Measurements from ENCODE around the gene NMD3.

Gene NMD3

DNA sequence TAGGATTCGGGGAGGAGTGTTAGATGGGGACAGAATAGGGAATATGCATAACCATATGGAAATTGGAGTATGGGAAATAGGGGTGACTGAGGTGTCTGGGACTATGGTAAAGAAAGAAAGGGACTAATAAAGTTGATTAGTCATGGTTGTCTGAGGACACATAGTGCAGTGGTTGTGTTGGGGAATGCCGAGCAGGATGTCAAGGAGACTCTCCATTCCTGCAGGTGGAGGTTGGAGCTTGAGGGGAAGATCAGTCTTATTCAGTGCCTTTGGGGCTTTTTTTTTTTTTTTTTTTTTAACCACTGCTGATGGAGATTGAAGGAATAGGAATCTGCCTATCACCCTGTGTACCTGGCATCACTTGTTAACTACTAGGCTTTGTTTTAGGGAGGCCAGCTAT lies 10.8 kb downstream of the NMD3 start:
- no peak overlapping the region for H3K4me3 ChIP-seq (ENCODE audit: insufficient read length, low read depth)

GRCh38 chr3:161233557-161233956 lies 12.4 kb downstream of the NMD3 start:
- no peak for DNase-seq (ENCODE audit: low read depth, low spot score)
- no peaks in the 10 kb centered on the region for H3K9me3 ChIP-seq (ENCODE audit: insufficient read depth, low read length)
- no peak for TF ChIP-seq YY1 (IDR thresholded peaks at IDR 0.05; ENCODE audit: insufficient read depth, insufficient read length)
- TF ChIP-seq SUZ12 (IDR thresholded peaks at IDR 0.05; ENCODE audit: extremely low read depth, insufficient read depth, insufficient read length), result no peak
- no peak for TF ChIP-seq ZNF274 (IDR thresholded peaks at IDR 0.05; ENCODE audit: low read depth, low read length)
- no peaks in the 10 kb centered on the region for H3K27me3 ChIP-seq (ENCODE audit: insufficient read depth, insufficient read length)
- H3K9ac ChIP-seq (ENCODE audit: insufficient read length, low read depth), result no peak overlapping the region
- H3K4me1 ChIP-seq (ENCODE audit: insufficient read depth, insufficient read length), result no peaks in the 10 kb centered on the region
- H3K36me3 ChIP-seq (ENCODE audit: insufficient read depth, insufficient read length, low read length), result peaks cover 93% of the 10 kb centered on the region
- no peak overlapping the region for H3K4me3 ChIP-seq (ENCODE audit: insufficient read length, low read depth)

More for the DNA sequence above, 10.8 kb downstream of the NMD3 start:
- TF ChIP-seq YY1 (IDR thresholded peaks at IDR 0.05; ENCODE audit: insufficient read depth, insufficient read length) (no peak), SUZ12 (IDR thresholded peaks at IDR 0.05; ENCODE audit: extremely low read depth, insufficient read depth, insufficient read length) (no peak)
- peaks cover 94% of the 10 kb centered on the region for H3K36me3 ChIP-seq (ENCODE audit: insufficient read depth, insufficient read length, low read length)
- H3K9me3 ChIP-seq (ENCODE audit: insufficient read depth, low read length), result no peaks in the 10 kb centered on the region
- H3K4me1 ChIP-seq (ENCODE audit: insufficient read depth, insufficient read length), result no peaks in the 10 kb centered on the region
- no peak overlapping the region for H3K9ac ChIP-seq (ENCODE audit: insufficient read length, low read depth)
- H3K27me3 ChIP-seq (ENCODE audit: insufficient read depth, insufficient read length), result no peaks in the 10 kb centered on the region
- DNase-seq (ENCODE audit: low read depth, low spot score), result no peak

DNA sequence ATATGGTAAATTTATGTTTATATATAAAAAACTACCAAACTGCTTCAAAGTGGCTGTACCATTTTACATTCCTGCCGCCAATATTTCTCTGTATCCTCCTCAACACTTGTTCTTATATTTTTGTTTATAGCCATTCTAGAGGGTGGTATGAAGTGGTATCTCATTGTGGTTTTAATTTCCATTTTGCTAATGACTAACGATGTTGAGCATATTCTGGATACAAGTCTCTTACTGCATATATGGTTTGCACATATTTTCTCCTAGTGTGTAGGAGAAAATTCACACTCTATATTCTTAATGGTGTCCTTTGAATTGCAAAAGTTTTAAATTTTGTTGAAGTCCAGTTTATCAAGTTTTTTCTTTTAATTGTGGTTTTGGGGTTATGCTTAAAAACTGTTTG lies 15.1 kb downstream of the NMD3 start:
- no peaks in the 10 kb centered on the region for H3K27me3 ChIP-seq (ENCODE audit: insufficient read depth, insufficient read length)
- no peak overlapping the region for H3K9ac ChIP-seq (ENCODE audit: insufficient read length, low read depth)
- H3K9me3 ChIP-seq (ENCODE audit: insufficient read depth, low read length), result no peaks in the 10 kb centered on the region
- DNase-seq (ENCODE audit: low read depth, low spot score), result no peak
- no peaks in the 10 kb centered on the region for H3K4me1 ChIP-seq (ENCODE audit: insufficient read depth, insufficient read length)
- peaks cover 94% of the 10 kb centered on the region for H3K36me3 ChIP-seq (ENCODE audit: insufficient read depth, insufficient read length, low read length)
- no peak overlapping the region for H3K4me3 ChIP-seq (ENCODE audit: insufficient read length, low read depth)
- TF ChIP-seq YY1 (IDR thresholded peaks at IDR 0.05; ENCODE audit: insufficient read depth, insufficient read length) (no peak), SUZ12 (IDR thresholded peaks at IDR 0.05; ENCODE audit: extremely low read depth, insufficient read depth, insufficient read length) (no peak), ZNF274 (IDR thresholded peaks at IDR 0.05; ENCODE audit: low read depth, low read length) (no peak)

- Histone ChIP-seq H3K36me3 (ENCODE audit: insufficient read depth, insufficient read length, low read length) (peaks cover 93% of the 10 kb centered on the region), H3K4me1 (ENCODE audit: insufficient read depth, insufficient read length) (no peaks in the 10 kb centered on the region)
- TF ChIP-seq SUZ12 (IDR thresholded peaks at IDR 0.05; ENCODE audit: extremely low read depth, insufficient read depth, insufficient read length), result no peak
- TF ChIP-seq YY1 (IDR thresholded peaks at IDR 0.05; ENCODE audit: insufficient read depth, insufficient read length), result no peak
- no peak for TF ChIP-seq ZNF274 (IDR thresholded peaks at IDR 0.05; ENCODE audit: low read depth, low read length)
These were observed 18.6 kb downstream of the NMD3 start for GRCh38 chr3:161239700-161240099.

GRCh38 chr3:161244538-161244937 lies 23.4 kb downstream of the NMD3 start:
- Histone ChIP-seq H3K4me1 (ENCODE audit: insufficient read depth, insufficient read length) (no peaks in the 10 kb centered on the region), H3K36me3 (ENCODE audit: insufficient read depth, insufficient read length, low read length) (peaks cover 95% of the 10 kb centered on the region), H3K9me3 (ENCODE audit: insufficient read depth, low read length) (no peaks in the 10 kb centered on the region), H3K4me3 (ENCODE audit: insufficient read length, low read depth) (no peak overlapping the region), H3K9ac (ENCODE audit: insufficient read length, low read depth) (no peak overlapping the region), H3K27me3 (ENCODE audit: insufficient read depth, insufficient read length) (no peaks in the 10 kb centered on the region)
- TF ChIP-seq ZNF274 (IDR thresholded peaks at IDR 0.05; ENCODE audit: low read depth, low read length) (no peak), YY1 (IDR thresholded peaks at IDR 0.05; ENCODE audit: insufficient read depth, insufficient read length) (no peak)
- DNase-seq (ENCODE audit: low read depth, low spot score), result no peak

More at GRCh38 chr3:161239700-161240099, 18.6 kb downstream of the NMD3 start:
- no peaks in the 10 kb centered on the region for H3K27me3 ChIP-seq (ENCODE audit: insufficient read depth, insufficient read length)
- no peaks in the 10 kb centered on the region for H3K9me3 ChIP-seq (ENCODE audit: insufficient read depth, low read length)
- no peak overlapping the region for H3K4me3 ChIP-seq (ENCODE audit: insufficient read length, low read depth)
- H3K9ac ChIP-seq (ENCODE audit: insufficient read length, low read depth), result no peak overlapping the region
- DNase-seq (ENCODE audit: low read depth, low spot score), result no peak

DNA sequence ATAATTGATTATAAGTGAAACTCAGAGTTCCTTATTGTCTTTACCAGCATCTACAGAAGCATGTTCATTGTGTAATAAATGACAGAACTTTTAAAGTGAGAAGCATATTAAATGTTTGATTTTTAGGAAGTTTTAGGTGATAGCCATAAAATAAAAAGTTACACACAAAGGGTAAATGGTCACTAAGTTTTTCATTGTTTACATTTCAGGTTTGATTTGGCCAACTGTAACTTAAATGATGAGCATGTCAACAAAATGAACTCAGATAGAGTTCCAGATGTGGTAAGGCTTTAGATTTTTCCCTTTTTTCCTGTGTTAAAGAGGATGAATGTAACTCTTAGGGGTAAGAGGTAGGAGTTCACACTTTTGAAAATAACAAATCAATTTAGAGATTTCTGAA lies 25.9 kb downstream of the NMD3 start:
- H3K9me3 ChIP-seq (ENCODE audit: insufficient read depth, low read length), result no peaks in the 10 kb centered on the region
- no peak overlapping the region for H3K9ac ChIP-seq (ENCODE audit: insufficient read length, low read depth)
- H3K4me1 ChIP-seq (ENCODE audit: insufficient read depth, insufficient read length), result no peaks in the 10 kb centered on the region
- no peak for TF ChIP-seq YY1 (IDR thresholded peaks at IDR 0.05; ENCODE audit: insufficient read depth, insufficient read length)
- no peak for TF ChIP-seq SUZ12 (IDR thresholded peaks at IDR 0.05; ENCODE audit: extremely low read depth, insufficient read depth, insufficient read length)
- no peak for TF ChIP-seq ZNF274 (IDR thresholded peaks at IDR 0.05; ENCODE audit: low read depth, low read length)
- no peaks in the 10 kb centered on the region for H3K27me3 ChIP-seq (ENCODE audit: insufficient read depth, insufficient read length)
- no peak overlapping the region for H3K4me3 ChIP-seq (ENCODE audit: insufficient read length, low read depth)
- H3K36me3 ChIP-seq (ENCODE audit: insufficient read depth, insufficient read length, low read length), result peaks cover 90% of the 10 kb centered on the region
- DNase-seq (ENCODE audit: low read depth, low spot score), result no peak

GRCh38 chr3:161250116-161250515 lies 29.0 kb downstream of the NMD3 start:
- no peaks in the 10 kb centered on the region for H3K9me3 ChIP-seq (ENCODE audit: insufficient read depth, low read length)
- H3K4me3 ChIP-seq (ENCODE audit: insufficient read length, low read depth), result no peak overlapping the region
- TF ChIP-seq YY1 (IDR thresholded peaks at IDR 0.05; ENCODE audit: insufficient read depth, insufficient read length) (no peak), ZNF274 (IDR thresholded peaks at IDR 0.05; ENCODE audit: low read depth, low read length) (no peak), SUZ12 (IDR thresholded peaks at IDR 0.05; ENCODE audit: extremely low read depth, insufficient read depth, insufficient read length) (no peak)
- DNase-seq (ENCODE audit: low read depth, low spot score), result no peak
- no peak overlapping the region for H3K9ac ChIP-seq (ENCODE audit: insufficient read length, low read depth)
- no peaks in the 10 kb centered on the region for H3K4me1 ChIP-seq (ENCODE audit: insufficient read depth, insufficient read length)
- peaks cover 82% of the 10 kb centered on the region for H3K36me3 ChIP-seq (ENCODE audit: insufficient read depth, insufficient read length, low read length)
- no peaks in the 10 kb centered on the region for H3K27me3 ChIP-seq (ENCODE audit: insufficient read depth, insufficient read length)

DNA sequence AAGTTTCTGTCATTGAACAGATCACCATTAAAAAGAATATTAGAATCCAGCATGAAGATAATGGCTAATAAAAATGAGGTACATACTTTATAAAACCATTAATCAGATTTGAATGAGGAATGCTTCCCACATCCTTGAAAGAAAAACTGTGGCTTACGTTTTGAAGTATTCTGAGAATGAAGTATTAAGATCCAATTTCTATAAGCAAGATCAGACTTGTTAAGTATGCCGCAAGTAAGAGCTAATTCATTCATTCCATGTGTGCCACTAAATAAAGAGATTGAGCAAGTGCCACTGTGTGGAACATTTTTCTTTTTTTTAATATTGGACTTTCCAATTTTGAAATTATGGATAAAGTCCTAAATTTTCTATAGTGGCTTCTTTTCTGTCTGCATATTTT lies 30.6 kb downstream of the NMD3 start:
- peaks cover 74% of the 10 kb centered on the region for H3K36me3 ChIP-seq (ENCODE audit: insufficient read depth, insufficient read length, low read length)
- no peak for DNase-seq (ENCODE audit: low read depth, low spot score)

More for the DNA sequence above, 30.6 kb downstream of the NMD3 start:
- H3K27me3 ChIP-seq (ENCODE audit: insufficient read depth, insufficient read length), result no peaks in the 10 kb centered on the region
- no peaks in the 10 kb centered on the region for H3K9me3 ChIP-seq (ENCODE audit: insufficient read depth, low read length)
- H3K4me3 ChIP-seq (ENCODE audit: insufficient read length, low read depth), result no peak overlapping the region
- no peak for TF ChIP-seq SUZ12 (IDR thresholded peaks at IDR 0.05; ENCODE audit: extremely low read depth, insufficient read depth, insufficient read length)
- no peak for TF ChIP-seq YY1 (IDR thresholded peaks at IDR 0.05; ENCODE audit: insufficient read depth, insufficient read length)
- no peak for TF ChIP-seq ZNF274 (IDR thresholded peaks at IDR 0.05; ENCODE audit: low read depth, low read length)
- no peak overlapping the region for H3K9ac ChIP-seq (ENCODE audit: insufficient read length, low read depth)
- no peaks in the 10 kb centered on the region for H3K4me1 ChIP-seq (ENCODE audit: insufficient read depth, insufficient read length)
